Measurements from ENCODE around the gene IP6K1.
"Not testable (repeated sequence)": the region's sequence is repeated elsewhere in the genome, so short reads cannot be mapped to it uniquely, and the experiment has no call there.

The IP6K1 gene

GRCh38 chr3:49794431-49794830 lies 8.1 kb upstream of the IP6K1 start:
- H3K4me3 ChIP-seq (ENCODE audit: low read depth, low read length): no peak overlapping the region

DNA sequence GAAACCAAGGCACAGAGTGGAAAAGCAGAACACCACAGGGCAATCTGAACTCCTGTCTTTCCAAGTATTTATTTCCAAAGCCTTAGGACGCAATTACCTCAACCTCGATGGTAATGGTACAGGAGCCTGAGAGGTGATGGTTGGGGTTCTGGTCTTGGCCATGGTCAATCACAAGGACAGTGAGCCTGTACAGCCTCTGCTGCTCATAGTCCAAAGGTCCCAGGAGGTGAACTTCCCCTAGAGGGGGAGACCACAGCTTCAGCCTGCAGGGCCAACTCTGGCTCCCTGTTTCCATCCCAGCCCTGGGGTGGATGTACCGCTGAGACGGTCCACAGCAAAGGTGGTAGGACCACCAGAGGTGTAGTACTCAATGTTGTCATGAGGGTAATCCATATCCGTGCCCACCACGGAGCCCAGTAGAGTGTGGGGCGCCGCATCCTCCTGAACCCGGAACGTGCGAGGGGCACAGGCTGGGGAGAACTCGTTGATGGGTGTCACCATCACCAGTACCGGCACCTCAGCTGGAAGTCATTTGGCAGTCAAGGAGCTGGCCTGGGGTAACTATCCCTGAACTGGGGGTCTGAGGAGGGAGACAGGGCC lies 7.2 kb upstream of the IP6K1 start:
- H3K4me3 ChIP-seq (ENCODE audit: low read depth, low read length): no peak overlapping the region

GRCh38 chr3:49792371-49793150 lies 6.2 kb upstream of the IP6K1 start:
- H3K4me3 ChIP-seq (ENCODE audit: low read depth, low read length): no peak overlapping the region

- no peak overlapping the region for H3K4me3 ChIP-seq (ENCODE audit: low read depth, low read length)
These were observed 5.2 kb upstream of the IP6K1 start for GRCh38 chr3:49791571-49791970.

DNA sequence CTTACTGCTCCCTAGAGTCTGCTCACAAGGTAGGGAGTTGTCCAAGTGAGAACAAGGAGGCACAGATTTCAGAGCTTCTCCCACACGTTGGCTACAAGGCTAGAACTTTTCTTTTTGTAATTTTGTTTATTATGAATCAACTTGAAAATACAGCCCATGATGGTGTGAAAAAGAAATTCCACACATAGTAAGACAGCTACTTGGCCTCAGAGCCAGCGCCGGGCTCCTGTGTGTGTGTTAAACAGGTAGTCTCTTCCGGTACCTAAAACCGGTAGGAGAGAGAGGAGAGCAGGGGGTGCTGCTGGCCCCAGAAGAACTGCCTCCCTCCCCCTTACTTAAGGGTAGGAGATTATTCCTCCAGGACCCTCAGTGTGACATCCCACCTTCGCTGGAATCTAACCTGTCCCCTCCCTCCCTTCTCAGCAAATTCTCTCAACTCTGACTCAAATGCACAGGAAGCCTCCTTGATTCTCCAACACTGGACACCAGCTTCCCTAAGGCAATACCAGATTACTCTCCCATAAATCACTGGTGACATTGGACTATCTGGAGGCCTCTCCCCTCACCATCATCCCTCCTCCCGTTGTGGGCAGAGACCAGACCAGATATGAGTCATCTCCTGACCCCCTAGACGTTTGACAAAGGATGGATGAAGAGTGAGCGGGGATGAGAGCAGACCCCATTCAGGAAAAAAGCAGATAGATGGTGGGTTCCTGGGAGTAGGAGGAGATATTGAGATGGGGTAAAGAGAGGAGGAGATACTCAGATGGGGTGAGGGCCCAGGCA lies 4.5 kb upstream of the IP6K1 start:
- no peak overlapping the region for H3K4me3 ChIP-seq (ENCODE audit: low read depth, low read length)

DNA sequence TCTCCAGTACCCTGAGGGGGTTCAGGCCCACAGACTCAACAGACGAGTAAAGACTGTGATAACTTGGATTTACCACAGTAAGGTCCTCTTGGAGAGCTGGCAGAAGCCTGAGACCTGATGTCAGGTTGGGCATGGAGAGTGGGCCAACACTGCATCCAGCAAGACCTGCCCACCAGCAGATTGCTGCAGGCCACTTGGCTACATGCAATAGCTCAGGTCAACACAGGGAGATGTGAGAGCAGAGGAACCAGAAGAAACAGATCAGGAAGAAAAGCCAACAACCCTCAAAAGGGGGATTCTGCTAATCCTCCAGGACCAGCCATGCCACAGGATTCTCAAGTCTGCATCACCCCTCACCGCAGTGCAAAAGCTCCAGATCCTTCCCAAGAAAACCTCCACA lies 1.7 kb upstream of the IP6K1 start:
- no peak overlapping the region for H3K4me3 ChIP-seq (ENCODE audit: low read depth, low read length)

DNA sequence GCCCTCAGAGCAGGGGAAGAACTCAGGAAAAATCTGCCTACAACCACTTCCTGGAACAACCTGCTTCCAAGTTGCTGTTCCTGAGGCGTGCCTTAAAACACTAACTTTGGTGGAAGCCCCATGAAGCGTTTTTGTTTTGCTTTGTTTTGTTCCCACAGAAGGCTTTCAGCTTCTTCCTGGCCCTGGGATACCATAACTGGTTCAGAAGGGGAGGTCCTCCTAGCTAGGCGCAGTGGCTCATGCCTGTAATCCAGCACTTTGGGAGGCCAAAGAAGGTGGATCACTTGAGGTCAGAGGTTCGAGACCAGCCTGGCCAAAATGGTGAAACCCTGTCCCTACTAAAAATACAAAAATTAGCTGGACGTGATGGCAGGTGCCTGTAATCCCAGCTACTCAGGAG lies 1.2 kb upstream of the IP6K1 start:
- no peak overlapping the region for H3K4me3 ChIP-seq (ENCODE audit: low read depth, low read length)

DNA sequence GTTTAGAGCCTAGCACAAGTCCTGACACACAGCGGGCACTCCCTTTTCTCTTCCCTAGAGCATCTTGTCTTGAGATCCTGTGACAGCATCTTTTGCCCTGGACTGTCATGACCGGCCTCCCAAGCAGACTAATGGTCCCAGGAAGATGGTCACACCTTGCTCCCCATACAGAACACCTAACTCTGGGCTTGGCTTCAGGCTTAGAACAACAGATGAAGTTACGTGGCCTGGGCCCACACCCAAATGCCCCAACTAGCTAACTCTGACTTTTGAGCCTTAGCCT lies 781 bp upstream of the IP6K1 start:
- H3K4me3 ChIP-seq (ENCODE audit: low read depth, low read length): no peak overlapping the region

- peak overlapping the region; percentile 82 for H3K4me3 ChIP-seq (ENCODE audit: low read depth, low read length)
These were observed 581 bp downstream of the IP6K1 start for GRCh38 chr3:49785565-49786356.

- H3K4me3 ChIP-seq (ENCODE audit: low read depth, low read length): not testable (repeated sequence)
These were observed 4.1 kb downstream of the IP6K1 start for GRCh38 chr3:49782277-49782676.

DNA sequence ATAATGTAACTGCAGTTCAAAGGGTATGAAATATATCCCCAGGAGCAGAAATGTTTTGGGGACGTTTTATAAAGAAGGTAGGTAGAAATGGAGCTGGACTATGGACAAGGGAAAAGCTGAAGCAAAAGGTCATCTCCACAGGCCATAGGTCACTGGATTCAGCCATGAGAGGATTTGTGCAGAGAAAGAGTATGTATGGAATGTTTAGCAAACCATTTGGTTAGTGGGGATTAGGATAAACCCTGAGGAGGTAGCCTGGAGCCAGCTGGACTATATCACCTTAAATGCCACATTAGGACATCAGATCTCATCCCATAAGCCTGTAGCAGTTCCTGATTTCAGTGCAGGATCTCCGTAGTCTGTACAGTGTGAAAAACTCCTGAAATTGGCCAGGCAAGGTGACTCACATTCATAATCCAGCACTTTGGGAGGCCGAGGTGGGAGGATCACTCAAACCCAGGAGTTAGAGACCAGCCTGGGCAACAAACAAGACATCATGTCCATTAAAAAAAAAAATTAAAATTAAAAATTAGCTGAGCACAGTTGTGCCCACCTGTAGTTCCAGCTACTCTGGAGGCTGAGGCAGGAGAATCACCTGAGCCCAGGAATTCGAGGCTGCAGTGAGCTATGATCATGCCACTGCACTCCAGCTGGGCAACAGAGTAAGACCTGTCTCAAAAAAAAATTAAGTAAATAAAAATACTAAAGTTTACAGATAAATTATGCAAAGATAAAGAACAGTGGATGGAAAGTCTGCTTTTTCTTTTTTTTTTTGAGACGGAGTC lies 4.7 kb downstream of the IP6K1 start:
- H3K4me3 ChIP-seq (ENCODE audit: low read depth, low read length): no peak overlapping the region

- not testable (repeated sequence) for H3K4me3 ChIP-seq (ENCODE audit: low read depth, low read length)
These were observed 5.4 kb downstream of the IP6K1 start for GRCh38 chr3:49780975-49781365.

DNA sequence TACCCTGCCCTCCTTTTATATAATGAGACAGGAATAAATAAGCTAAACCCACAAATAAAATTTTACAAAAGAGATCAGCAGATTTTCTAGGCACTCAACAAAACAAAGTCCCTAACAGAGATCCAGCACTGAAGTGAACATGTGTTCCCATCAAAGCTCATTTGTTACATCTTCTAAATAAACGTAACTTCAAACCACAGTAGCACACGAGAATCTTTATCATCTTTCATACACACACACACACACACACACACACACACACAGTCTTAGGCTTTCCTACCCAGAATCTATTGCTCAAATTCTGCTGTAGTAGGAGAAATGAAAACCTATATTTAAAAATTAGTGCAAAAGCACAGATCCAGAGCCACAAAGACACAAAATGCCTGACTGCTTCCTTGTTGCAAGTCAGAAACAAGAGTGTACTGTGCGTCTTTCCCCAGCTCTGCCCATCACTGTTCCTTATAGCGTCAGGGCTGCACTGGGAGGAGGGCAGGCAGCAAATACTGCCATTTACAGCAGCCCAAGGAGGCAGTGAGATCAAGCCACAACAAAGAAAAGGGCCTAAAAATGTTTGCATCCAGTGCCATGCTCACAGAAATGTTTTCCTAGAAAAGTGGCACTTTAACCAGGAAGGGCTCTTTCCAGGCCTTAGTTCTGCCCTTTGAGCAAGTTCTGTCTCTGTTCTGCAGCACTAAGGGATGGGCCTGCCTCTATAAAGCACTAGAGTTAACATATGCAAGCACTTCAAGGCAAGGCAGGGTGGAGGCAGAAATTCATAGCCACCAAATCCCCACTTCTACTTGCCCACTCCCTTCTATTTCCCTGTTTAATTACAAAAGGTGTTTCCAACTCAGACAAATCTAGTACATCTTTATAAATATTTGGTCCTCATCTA lies 6.0 kb downstream of the IP6K1 start:
- H3K4me3 ChIP-seq (ENCODE audit: low read depth, low read length): no peak overlapping the region

DNA sequence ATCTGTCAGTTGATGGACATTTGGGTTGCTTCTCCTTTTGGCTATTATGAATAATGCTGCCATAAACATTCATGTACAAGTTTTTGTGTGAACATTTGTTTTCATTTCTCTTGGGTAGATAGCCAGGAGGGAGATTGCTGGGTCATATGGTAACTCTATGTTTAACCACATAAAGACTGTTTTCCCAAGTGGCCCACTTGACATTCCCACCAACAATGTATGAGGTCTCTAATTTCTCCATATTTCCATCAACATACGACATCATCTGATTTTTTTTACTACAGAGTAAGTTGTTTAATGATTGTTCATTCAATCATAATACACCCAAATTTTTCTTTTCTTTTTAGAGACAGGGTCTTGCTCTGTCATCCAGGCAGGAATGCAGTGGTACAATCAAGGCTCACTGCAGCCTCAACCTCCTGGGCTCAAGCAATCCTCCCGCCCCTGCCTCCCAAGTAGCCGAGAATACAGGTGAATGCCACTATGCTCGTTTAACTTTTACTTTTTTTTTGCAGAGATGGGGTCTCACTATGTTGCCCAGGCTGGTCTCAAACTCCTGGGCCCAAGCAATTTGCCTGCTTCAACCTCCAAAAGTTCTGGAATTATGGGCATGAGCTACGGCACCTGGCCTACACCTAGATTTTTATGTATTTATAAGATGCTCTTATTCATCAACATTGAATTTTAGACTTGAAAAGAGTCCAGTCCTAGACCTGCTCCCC lies 6.8 kb downstream of the IP6K1 start:
- no peak overlapping the region for H3K4me3 ChIP-seq (ENCODE audit: low read depth, low read length)

- H3K4me3 ChIP-seq (ENCODE audit: low read depth, low read length): not testable (repeated sequence)
These were observed 10.2 kb downstream of the IP6K1 start for GRCh38 chr3:49776101-49776500.

DNA sequence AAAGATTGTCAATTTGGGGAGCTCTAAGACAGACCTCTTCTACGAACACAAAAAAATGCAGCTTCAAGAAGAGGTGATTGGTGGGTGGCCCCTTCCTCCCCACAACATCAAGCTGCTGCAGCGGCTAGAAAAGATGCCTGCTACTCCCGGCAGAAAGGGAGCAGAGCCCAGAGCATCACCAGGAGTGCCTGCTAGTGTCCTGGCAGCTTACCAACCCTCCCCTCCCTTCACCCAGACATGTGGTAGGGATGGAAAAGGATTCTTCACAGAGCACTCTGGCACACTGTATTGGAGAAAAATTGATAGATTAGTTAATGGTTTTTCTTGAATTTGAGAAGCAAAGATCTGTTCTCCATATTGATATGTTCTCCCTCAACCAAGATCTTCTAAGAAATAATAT lies 10.8 kb downstream of the IP6K1 start:
- no peak overlapping the region for H3K4me3 ChIP-seq (ENCODE audit: low read depth, low read length)

GRCh38 chr3:49772703-49773102 lies 13.6 kb downstream of the IP6K1 start:
- H3K4me3 ChIP-seq (ENCODE audit: low read depth, low read length): no peak overlapping the region

DNA sequence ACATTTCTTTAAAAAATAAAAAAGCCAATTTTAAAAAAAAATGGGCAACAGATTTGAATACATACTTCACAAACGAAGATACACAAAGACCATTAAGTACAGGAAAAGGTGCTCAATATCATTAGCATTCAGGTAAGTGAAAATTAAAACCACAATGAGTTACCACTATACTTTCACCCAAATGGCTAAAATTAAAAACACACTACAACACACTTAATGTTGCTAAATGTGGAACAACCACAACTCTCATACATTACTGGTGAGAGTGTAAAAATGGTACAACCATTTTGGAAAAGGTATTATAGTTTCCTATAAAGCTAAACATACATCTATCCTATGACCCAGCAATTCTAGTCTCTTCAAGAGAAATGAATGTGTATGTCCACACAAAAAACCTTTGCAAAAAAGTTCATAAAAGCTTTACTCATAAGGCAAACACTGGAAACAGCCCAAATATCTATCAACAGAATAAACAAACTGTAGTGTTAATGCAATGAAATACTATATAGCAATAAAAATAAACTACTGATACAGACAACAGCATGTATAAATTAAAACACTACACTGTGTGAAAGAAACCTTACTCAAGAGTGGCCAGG lies 14.9 kb downstream of the IP6K1 start:
- no peak overlapping the region for H3K4me3 ChIP-seq (ENCODE audit: low read depth, low read length)

GRCh38 chr3:49769926-49770325 lies 16.4 kb downstream of the IP6K1 start:
- no peak overlapping the region for H3K4me3 ChIP-seq (ENCODE audit: low read depth, low read length)
